ENCODE results near the gene TMEM243.
"Not testable (repeated sequence)": the region's sequence is repeated elsewhere in the genome, so short reads cannot be mapped to it uniquely, and the experiment has no call there.

The TMEM243 gene

GRCh38 chr7:87219545-87220025 lies at the start of gene TMEM243:
TSS of gene TMEM243 (minus strand) at chr7:87219732. CDS start at chr7:87219503, 229 bp downstream.
- Histone ChIP-seq H3K27ac (ENCODE audit: low read length) (no peak within 1 kb of the TSS), H3K9ac (ENCODE audit: low read length) (peak within 1 kb of the TSS; percentile 76), H3K9me3 (ENCODE audit: control insufficient read depth, low read depth, low read length) (no peaks in the 10 kb centered on the region), H3K27me3 (ENCODE audit: control insufficient read depth, insufficient read depth, low read length) (peaks cover 32% of the 10 kb centered on the region), H3K4me1 (ENCODE audit: control insufficient read depth, low read depth, low read length) (peaks cover 10% of the 10 kb centered on the region), H3K36me3 (ENCODE audit: control insufficient read depth, low read depth, low read length) (peaks cover 3% of the 10 kb centered on the region), H3K4me3 (ENCODE audit: low read length) (peak within 1 kb of the TSS; percentile 95)

GRCh38 chr7:87267239-87267900 lies 47.8 kb upstream of the TMEM243 start:
- H3K9ac ChIP-seq (ENCODE audit: low read length), result no peak overlapping the region
- no peaks in the 10 kb centered on the region for H3K4me1 ChIP-seq (ENCODE audit: control insufficient read depth, low read depth, low read length)

GRCh38 chr7:87263537-87263936 lies 44.0 kb upstream of the TMEM243 start:
- Histone ChIP-seq H3K4me3 (ENCODE audit: low read length) (no peak overlapping the region), H3K9ac (ENCODE audit: low read length) (no peak overlapping the region), H3K27me3 (ENCODE audit: control insufficient read depth, insufficient read depth, low read length) (no peaks in the 10 kb centered on the region), H3K27ac (ENCODE audit: low read length) (no peak overlapping the region), H3K36me3 (ENCODE audit: control insufficient read depth, low read depth, low read length) (no peaks in the 10 kb centered on the region), H3K9me3 (ENCODE audit: control insufficient read depth, low read depth, low read length) (no peaks in the 10 kb centered on the region), H3K4me1 (ENCODE audit: control insufficient read depth, low read depth, low read length) (no peaks in the 10 kb centered on the region)

More at GRCh38 chr7:87267239-87267900, 47.8 kb upstream of the TMEM243 start:
- H3K36me3 ChIP-seq (ENCODE audit: control insufficient read depth, low read depth, low read length), result no peaks in the 10 kb centered on the region
- H3K4me3 ChIP-seq (ENCODE audit: low read length), result no peak overlapping the region
- no peak overlapping the region for H3K27ac ChIP-seq (ENCODE audit: low read length)
- H3K27me3 ChIP-seq (ENCODE audit: control insufficient read depth, insufficient read depth, low read length), result no peaks in the 10 kb centered on the region
- no peaks in the 10 kb centered on the region for H3K9me3 ChIP-seq (ENCODE audit: control insufficient read depth, low read depth, low read length)

- H3K27ac ChIP-seq (ENCODE audit: low read length), result no peak overlapping the region
- no peaks in the 10 kb centered on the region for H3K27me3 ChIP-seq (ENCODE audit: control insufficient read depth, insufficient read depth, low read length)
- H3K9me3 ChIP-seq (ENCODE audit: control insufficient read depth, low read depth, low read length), result no peaks in the 10 kb centered on the region
- no peak overlapping the region for H3K4me3 ChIP-seq (ENCODE audit: low read length)
- no peaks in the 10 kb centered on the region for H3K4me1 ChIP-seq (ENCODE audit: control insufficient read depth, low read depth, low read length)
- H3K36me3 ChIP-seq (ENCODE audit: control insufficient read depth, low read depth, low read length), result no peaks in the 10 kb centered on the region
- no peak overlapping the region for H3K9ac ChIP-seq (ENCODE audit: low read length)
These were observed 34.1 kb upstream of the TMEM243 start for GRCh38 chr7:87253589-87254087.

- H3K27me3 ChIP-seq (ENCODE audit: control insufficient read depth, insufficient read depth, low read length); H3K4me1 ChIP-seq (ENCODE audit: control insufficient read depth, low read depth, low read length); H3K36me3 ChIP-seq (ENCODE audit: control insufficient read depth, low read depth, low read length); H3K4me3 ChIP-seq (ENCODE audit: low read length); H3K9me3 ChIP-seq (ENCODE audit: control insufficient read depth, low read depth, low read length); H3K27ac ChIP-seq (ENCODE audit: low read length); H3K9ac ChIP-seq (ENCODE audit: low read length): not testable (repeated sequence)
These were observed 26.1 kb upstream of the TMEM243 start for GRCh38 chr7:87245671-87246070.

GRCh38 chr7:87238464-87239051 lies 19.0 kb upstream of the TMEM243 start:
- not testable (repeated sequence) for H3K4me1 ChIP-seq (ENCODE audit: control insufficient read depth, low read depth, low read length); H3K4me3 ChIP-seq (ENCODE audit: low read length); H3K27ac ChIP-seq (ENCODE audit: low read length); H3K36me3 ChIP-seq (ENCODE audit: control insufficient read depth, low read depth, low read length); H3K9ac ChIP-seq (ENCODE audit: low read length); H3K27me3 ChIP-seq (ENCODE audit: control insufficient read depth, insufficient read depth, low read length); H3K9me3 ChIP-seq (ENCODE audit: control insufficient read depth, low read depth, low read length)

GRCh38 chr7:87234949-87235348 lies 15.4 kb upstream of the TMEM243 start:
- H3K9ac ChIP-seq (ENCODE audit: low read length), result no peak overlapping the region
- H3K4me1 ChIP-seq (ENCODE audit: control insufficient read depth, low read depth, low read length), result no peaks in the 10 kb centered on the region
- H3K27ac ChIP-seq (ENCODE audit: low read length), result no peak overlapping the region
- H3K9me3 ChIP-seq (ENCODE audit: control insufficient read depth, low read depth, low read length), result no peaks in the 10 kb centered on the region
- H3K36me3 ChIP-seq (ENCODE audit: control insufficient read depth, low read depth, low read length), result no peaks in the 10 kb centered on the region
- H3K4me3 ChIP-seq (ENCODE audit: low read length), result no peak overlapping the region
- H3K27me3 ChIP-seq (ENCODE audit: control insufficient read depth, insufficient read depth, low read length), result no peaks in the 10 kb centered on the region

- Histone ChIP-seq H3K27ac (ENCODE audit: low read length) (no peak overlapping the region), H3K36me3 (ENCODE audit: control insufficient read depth, low read depth, low read length) (no peaks in the 10 kb centered on the region), H3K9me3 (ENCODE audit: control insufficient read depth, low read depth, low read length) (no peaks in the 10 kb centered on the region), H3K4me1 (ENCODE audit: control insufficient read depth, low read depth, low read length) (no peaks in the 10 kb centered on the region), H3K4me3 (ENCODE audit: low read length) (no peak overlapping the region), H3K9ac (ENCODE audit: low read length) (no peak overlapping the region), H3K27me3 (ENCODE audit: control insufficient read depth, insufficient read depth, low read length) (no peaks in the 10 kb centered on the region)
These were observed 12.2 kb upstream of the TMEM243 start for GRCh38 chr7:87231711-87232110.

- no peaks in the 10 kb centered on the region for H3K4me1 ChIP-seq (ENCODE audit: control insufficient read depth, low read depth, low read length)
These were observed 11.7 kb upstream of the TMEM243 start for GRCh38 chr7:87231258-87231657.

GRCh38 chr7:87226495-87226894 lies 7.0 kb upstream of the TMEM243 start:
- Histone ChIP-seq H3K9me3 (ENCODE audit: control insufficient read depth, low read depth, low read length) (no peaks in the 10 kb centered on the region), H3K4me3 (ENCODE audit: low read length) (no peak overlapping the region), H3K36me3 (ENCODE audit: control insufficient read depth, low read depth, low read length) (no peaks in the 10 kb centered on the region), H3K4me1 (ENCODE audit: control insufficient read depth, low read depth, low read length) (no peaks in the 10 kb centered on the region), H3K27ac (ENCODE audit: low read length) (no peak overlapping the region), H3K27me3 (ENCODE audit: control insufficient read depth, insufficient read depth, low read length) (peaks cover 22% of the 10 kb centered on the region), H3K9ac (ENCODE audit: low read length) (no peak overlapping the region)

More at GRCh38 chr7:87231258-87231657, 11.7 kb upstream of the TMEM243 start:
- Histone ChIP-seq H3K9ac (ENCODE audit: low read length) (no peak overlapping the region), H3K36me3 (ENCODE audit: control insufficient read depth, low read depth, low read length) (no peaks in the 10 kb centered on the region), H3K27ac (ENCODE audit: low read length) (no peak overlapping the region), H3K9me3 (ENCODE audit: control insufficient read depth, low read depth, low read length) (no peaks in the 10 kb centered on the region), H3K27me3 (ENCODE audit: control insufficient read depth, insufficient read depth, low read length) (no peaks in the 10 kb centered on the region), H3K4me3 (ENCODE audit: low read length) (no peak overlapping the region)

- no peak overlapping the region for H3K4me3 ChIP-seq (ENCODE audit: low read length)
- peaks cover 3% of the 10 kb centered on the region for H3K4me1 ChIP-seq (ENCODE audit: control insufficient read depth, low read depth, low read length)
- no peaks in the 10 kb centered on the region for H3K9me3 ChIP-seq (ENCODE audit: control insufficient read depth, low read depth, low read length)
- H3K27me3 ChIP-seq (ENCODE audit: control insufficient read depth, insufficient read depth, low read length), result peaks cover 30% of the 10 kb centered on the region
- no peaks in the 10 kb centered on the region for H3K36me3 ChIP-seq (ENCODE audit: control insufficient read depth, low read depth, low read length)
- H3K9ac ChIP-seq (ENCODE audit: low read length), result no peak overlapping the region
- H3K27ac ChIP-seq (ENCODE audit: low read length), result no peak overlapping the region
These were observed 6.2 kb upstream of the TMEM243 start for GRCh38 chr7:87225696-87226095.

- Histone ChIP-seq H3K9ac (ENCODE audit: low read length) (no peak overlapping the region), H3K9me3 (ENCODE audit: control insufficient read depth, low read depth, low read length) (no peaks in the 10 kb centered on the region), H3K27ac (ENCODE audit: low read length) (no peak overlapping the region), H3K4me1 (ENCODE audit: control insufficient read depth, low read depth, low read length) (peaks cover 7% of the 10 kb centered on the region), H3K36me3 (ENCODE audit: control insufficient read depth, low read depth, low read length) (no peaks in the 10 kb centered on the region), H3K4me3 (ENCODE audit: low read length) (no peak overlapping the region), H3K27me3 (ENCODE audit: control insufficient read depth, insufficient read depth, low read length) (peaks cover 32% of the 10 kb centered on the region)
These were observed 4.1 kb upstream of the TMEM243 start for GRCh38 chr7:87223666-87224065.

Data from iPS-18a (cell line).